ENCODE measurements around the gene TYMS. TPM values are rescaled to one million over a fixed set of nuclear protein-coding genes. Genes with fewer than 3 reads are reported as not detected.

The TYMS gene
- total and polyA plus RNA-seq, 2 donors (not counting 1 experiment from before 2014, with no cell fraction given): 0.34 to 1.1 TPM

DNA sequence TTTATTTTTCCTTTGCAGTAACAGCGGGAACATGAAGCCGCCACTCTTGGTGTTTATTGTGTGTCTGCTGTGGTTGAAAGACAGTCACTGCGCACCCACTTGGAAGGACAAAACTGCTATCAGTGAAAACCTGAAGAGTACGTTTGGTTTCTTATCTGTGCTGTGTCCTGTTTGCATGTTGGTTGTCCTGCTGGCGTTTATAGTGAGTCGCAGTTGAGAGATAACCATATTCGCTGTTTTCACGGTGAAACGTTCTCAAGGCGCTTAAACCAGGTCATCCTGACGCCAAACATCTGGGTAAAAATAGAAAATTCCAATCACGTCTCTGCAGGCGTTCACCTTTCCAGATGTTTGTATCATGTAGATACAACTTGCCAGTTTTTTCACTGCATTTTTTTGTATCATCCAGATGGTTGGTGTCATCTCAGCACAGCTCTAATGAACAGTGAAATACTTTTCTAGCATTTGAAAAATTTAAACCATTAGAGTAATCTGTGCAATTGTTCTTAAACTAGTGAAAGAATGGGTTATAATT, 39.4 kb upstream of the TYMS start:
- Histone ChIP-seq H3K4me2 (replicated peaks; ENCODE audit: low read depth, low read length, poor library complexity, severe bottlenecking) (no peak overlapping the region), H3K79me2 (ENCODE audit: control insufficient read depth, insufficient read depth, low read length) (no peaks in the 10 kb centered on the region), H2AFZ (ENCODE audit: insufficient read depth, low read depth, low read length, poor library complexity, severe bottlenecking) (no peak overlapping the region), H3K9ac (ENCODE audit: low read length) (no peak overlapping the region), H3K4me1 (ENCODE audit: control insufficient read depth in 2 of 2, insufficient read depth in 2 of 2, low read length in 2 of 2) (no peaks in the 10 kb centered on the region), H3K27me3 (replicated peaks in 1 of 4; ENCODE audit: control extremely low read depth in 1 of 4, control insufficient read depth in 3 of 4, insufficient read depth in 4 of 4, low read length in 3 of 4) (peaks cover 0 to 2% (median 0%) of the 10 kb centered on the region in 4 experiments), H4K20me1 (ENCODE audit: control insufficient read depth, insufficient read depth, low read length, poor library complexity, severe bottlenecking) (no peaks in the 10 kb centered on the region), H3K9me3 (ENCODE audit: control extremely low read depth in 1 of 3, control insufficient read depth in 2 of 3, insufficient read depth in 1 of 3, low read length in 2 of 3) (peaks cover 0 to 1% (median 0%) of the 10 kb centered on the region in 3 donors), H3K27ac (ENCODE audit: low read length in 2 of 2) (no peak overlapping the region), H3K36me3 (replicated peaks in 1 of 2; ENCODE audit: control extremely low read depth in 1 of 2, control insufficient read depth in 1 of 2, extremely low read depth in 1 of 2, insufficient read depth in 2 of 2, low read length in 1 of 2) (no peaks in the 10 kb centered on the region), H3K4me3 (ENCODE audit: control extremely low read depth in 1 of 5, extremely low read depth in 1 of 5, insufficient read depth in 1 of 5, low read depth in 2 of 5, low read length in 4 of 5) (no peak overlapping the region)
- H3K27me3 Mint-ChIP-seq: peaks cover 7% of the 10 kb centered on the region
- POLR2A ChIA-PET: no interaction called here
- ATAC-seq (ENCODE audit: low read depth): no peak
- DNase-seq: no peak
- peaks cover 3% of the 10 kb centered on the region for H3K4me1 Mint-ChIP-seq
- H3K27ac Mint-ChIP-seq: no peak overlapping the region
- H3K4me3 Mint-ChIP-seq: no peak overlapping the region
- intact Hi-C loops (cut with micrococcal nuclease): no loop called here
- WGBS (ENCODE audit: insufficient coverage): 90% methylated on average over 12 of the region's 13 CpGs
- no peaks in the 10 kb centered on the region for H3K9me3 Mint-ChIP-seq (ENCODE audit: insufficient read depth)
- no peak for TF ChIP-seq EZH2 (IDR thresholded peaks at IDR 0.05; ENCODE audit: borderline replicate concordance, insufficient read depth, low read depth, low read length, poor library complexity, severe bottlenecking)
- TF ChIP-seq, protein P1, sequence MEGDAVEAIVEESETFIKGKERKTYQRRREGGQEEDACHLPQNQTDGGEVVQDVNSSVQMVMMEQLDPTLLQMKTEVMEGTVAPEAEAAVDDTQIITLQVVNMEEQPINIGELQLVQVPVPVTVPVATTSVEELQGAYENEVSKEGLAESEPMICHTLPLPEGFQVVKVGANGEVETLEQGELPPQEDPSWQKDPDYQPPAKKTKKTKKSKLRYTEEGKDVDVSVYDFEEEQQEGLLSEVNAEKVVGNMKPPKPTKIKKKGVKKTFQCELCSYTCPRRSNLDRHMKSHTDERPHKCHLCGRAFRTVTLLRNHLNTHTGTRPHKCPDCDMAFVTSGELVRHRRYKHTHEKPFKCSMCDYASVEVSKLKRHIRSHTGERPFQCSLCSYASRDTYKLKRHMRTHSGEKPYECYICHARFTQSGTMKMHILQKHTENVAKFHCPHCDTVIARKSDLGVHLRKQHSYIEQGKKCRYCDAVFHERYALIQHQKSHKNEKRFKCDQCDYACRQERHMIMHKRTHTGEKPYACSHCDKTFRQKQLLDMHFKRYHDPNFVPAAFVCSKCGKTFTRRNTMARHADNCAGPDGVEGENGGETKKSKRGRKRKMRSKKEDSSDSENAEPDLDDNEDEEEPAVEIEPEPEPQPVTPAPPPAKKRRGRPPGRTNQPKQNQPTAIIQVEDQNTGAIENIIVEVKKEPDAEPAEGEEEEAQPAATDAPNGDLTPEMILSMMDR (IDR thresholded peaks at IDR 0.05): no peak
- CTCF ChIA-PET: interaction anchor here (1.0 to 1.3 kb wide), 2 partner anchors 213 to 221 kb away, joined by 4 to 5 read pairs; no protein-coding TSS in a partner anchor

DNA sequence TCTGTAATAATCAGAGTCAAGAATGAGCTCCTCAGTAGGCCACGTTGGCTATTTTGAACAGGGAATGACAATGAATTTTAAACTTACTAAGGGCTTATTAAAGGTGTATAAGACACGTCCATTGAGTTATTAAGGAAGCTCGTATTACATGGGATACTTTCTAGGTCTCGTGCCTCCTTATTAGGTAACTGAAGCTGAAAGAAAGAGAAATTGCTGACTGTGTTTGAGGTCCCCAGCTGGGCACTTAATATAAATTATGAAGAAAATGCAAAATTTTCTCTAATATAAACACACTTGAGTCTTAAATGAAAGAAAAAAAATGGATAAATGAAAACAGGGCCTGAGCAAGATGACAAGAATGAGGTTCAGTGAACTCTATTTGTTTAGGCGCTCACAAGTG, 38.8 kb upstream of the TYMS start:
- H3K9me3 Mint-ChIP-seq (ENCODE audit: insufficient read depth): no peaks in the 10 kb centered on the region
- DNase-seq (no peak), ATAC-seq (ENCODE audit: low read depth) (no peak)
- H3K4me2 ChIP-seq (replicated peaks; ENCODE audit: low read depth, low read length, poor library complexity, severe bottlenecking): no peak overlapping the region
- intact Hi-C loops (cut with micrococcal nuclease): no loop called here
- no peak overlapping the region for H3K27ac Mint-ChIP-seq
- H3K27ac ChIP-seq (ENCODE audit: low read length in 2 of 2): no peak overlapping the region
- peaks cover 0 to 2% (median 0%) of the 10 kb centered on the region in 4 experiments for H3K27me3 ChIP-seq (replicated peaks in 1 of 4; ENCODE audit: control extremely low read depth in 1 of 4, control insufficient read depth in 3 of 4, insufficient read depth in 4 of 4, low read length in 3 of 4)
- H3K4me3 ChIP-seq (ENCODE audit: control extremely low read depth in 1 of 5, extremely low read depth in 1 of 5, insufficient read depth in 1 of 5, low read depth in 2 of 5, low read length in 4 of 5): no peak overlapping the region
- H4K20me1 ChIP-seq (ENCODE audit: control insufficient read depth, insufficient read depth, low read length, poor library complexity, severe bottlenecking): no peaks in the 10 kb centered on the region
- H3K4me3 Mint-ChIP-seq: no peak overlapping the region
- H3K79me2 ChIP-seq (ENCODE audit: control insufficient read depth, insufficient read depth, low read length): no peaks in the 10 kb centered on the region
- H3K9ac ChIP-seq (ENCODE audit: low read length): no peak overlapping the region
- peaks cover 3% of the 10 kb centered on the region for H3K4me1 Mint-ChIP-seq
- POLR2A ChIA-PET: no interaction called here
- H3K27me3 Mint-ChIP-seq: peaks cover 8% of the 10 kb centered on the region
- WGBS (ENCODE audit: insufficient coverage): 97% methylated on average over 5 of the region's 5 CpGs
- CTCF ChIA-PET: interaction anchor here (1.0 to 1.3 kb wide), 2 partner anchors 212 to 221 kb away, joined by 4 to 5 read pairs; no protein-coding TSS in a partner anchor
- H3K36me3 ChIP-seq (replicated peaks in 1 of 2; ENCODE audit: control extremely low read depth in 1 of 2, control insufficient read depth in 1 of 2, extremely low read depth in 1 of 2, insufficient read depth in 2 of 2, low read length in 1 of 2): no peaks in the 10 kb centered on the region
- no peak overlapping the region for H2AFZ ChIP-seq (ENCODE audit: insufficient read depth, low read depth, low read length, poor library complexity, severe bottlenecking)
- peaks cover 0 to 1% (median 0%) of the 10 kb centered on the region in 3 donors for H3K9me3 ChIP-seq (ENCODE audit: control extremely low read depth in 1 of 3, control insufficient read depth in 2 of 3, insufficient read depth in 1 of 3, low read length in 2 of 3)
- no peaks in the 10 kb centered on the region for H3K4me1 ChIP-seq (ENCODE audit: control insufficient read depth in 2 of 2, insufficient read depth in 2 of 2, low read length in 2 of 2)
- TF ChIP-seq, protein P1 (IDR thresholded peaks at IDR 0.05): no peak
- TF ChIP-seq EZH2 (IDR thresholded peaks at IDR 0.05; ENCODE audit: borderline replicate concordance, insufficient read depth, low read depth, low read length, poor library complexity, severe bottlenecking): no peak
